ENCODE results near the gene HSPBP1.

HSPBP1 gene

DNA sequence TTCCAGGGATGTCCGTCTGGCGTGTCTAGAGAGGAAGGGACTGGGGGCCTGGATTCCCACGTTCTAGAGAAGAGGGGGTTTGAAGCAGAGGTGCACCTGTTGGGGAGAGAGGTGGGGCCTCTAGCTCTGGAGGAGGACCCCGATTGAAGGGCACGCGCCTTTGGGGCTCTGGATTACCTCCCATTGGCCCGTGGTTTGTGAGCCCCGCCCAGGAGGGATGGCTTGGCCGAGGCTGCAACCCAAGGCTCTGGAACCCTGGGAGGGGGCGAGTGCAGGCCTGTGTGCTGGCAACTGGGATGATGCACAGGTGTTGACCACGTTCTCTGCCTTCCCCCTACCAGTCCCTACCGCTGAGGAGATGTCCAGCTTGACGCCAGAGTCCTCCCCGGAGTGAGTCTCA lies 25.1 kb upstream of the HSPBP1 start:
- no peak for DNase-seq

DNA sequence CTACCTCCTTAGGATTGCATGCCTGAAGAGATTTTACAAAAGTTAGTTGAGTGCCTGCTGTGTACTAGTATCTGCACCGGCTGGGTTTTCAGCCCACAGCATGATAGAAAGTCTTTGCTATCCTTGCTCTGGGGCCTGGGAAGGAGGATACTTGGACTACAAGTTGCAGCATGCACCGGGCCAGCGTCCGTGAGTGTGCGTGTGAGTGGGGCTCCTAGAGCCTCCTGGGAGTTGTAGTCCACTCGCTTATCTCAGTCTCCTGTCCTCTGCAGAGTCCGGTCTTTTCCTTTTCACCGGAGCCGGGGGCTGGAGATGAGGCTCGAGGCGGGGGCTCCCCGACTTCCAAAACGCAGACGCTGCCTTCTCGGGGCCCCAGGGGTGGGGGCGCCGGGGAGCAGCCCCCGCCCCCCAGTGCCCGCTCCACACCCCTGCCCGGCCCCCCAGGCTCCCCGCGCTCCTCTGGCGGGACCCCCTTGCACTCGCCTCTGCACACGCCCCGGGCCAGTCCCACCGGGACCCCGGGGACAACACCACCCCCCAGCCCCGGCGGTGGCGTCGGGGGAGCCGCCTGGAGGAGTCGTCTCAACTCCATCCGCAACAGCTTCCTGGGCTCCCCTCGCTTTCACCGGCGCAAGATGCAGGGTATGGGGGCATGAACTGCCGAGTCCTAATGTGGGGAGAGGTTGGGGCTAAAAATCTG lies 24.5 kb upstream of the HSPBP1 start:
- DNase-seq = peak; percentile 32

- no peak for DNase-seq
Measured at GRCh38 chr19:55303477-55303876, 23.6 kb upstream of the HSPBP1 start.

DNA sequence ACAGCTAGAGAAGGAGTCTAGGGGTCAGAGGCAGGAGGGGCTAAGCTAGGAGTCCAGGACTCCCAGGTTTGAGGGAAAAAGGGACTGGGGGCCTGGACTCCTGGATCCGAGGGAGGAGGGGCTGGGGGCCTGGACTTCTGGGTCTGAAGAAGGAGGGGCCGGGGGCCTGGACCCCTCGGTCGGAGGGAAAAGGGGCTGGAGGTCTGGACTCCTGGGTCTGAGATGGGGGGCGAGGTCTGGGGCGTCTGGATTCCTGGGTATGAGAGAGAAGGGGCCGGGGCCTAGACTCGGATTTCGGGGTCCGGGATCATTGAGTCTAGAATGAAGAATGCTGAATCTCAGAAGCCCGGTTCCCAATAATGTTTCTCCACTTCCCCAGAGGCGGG lies 22.4 kb upstream of the HSPBP1 start:
- DNase-seq = no peak

DNA sequence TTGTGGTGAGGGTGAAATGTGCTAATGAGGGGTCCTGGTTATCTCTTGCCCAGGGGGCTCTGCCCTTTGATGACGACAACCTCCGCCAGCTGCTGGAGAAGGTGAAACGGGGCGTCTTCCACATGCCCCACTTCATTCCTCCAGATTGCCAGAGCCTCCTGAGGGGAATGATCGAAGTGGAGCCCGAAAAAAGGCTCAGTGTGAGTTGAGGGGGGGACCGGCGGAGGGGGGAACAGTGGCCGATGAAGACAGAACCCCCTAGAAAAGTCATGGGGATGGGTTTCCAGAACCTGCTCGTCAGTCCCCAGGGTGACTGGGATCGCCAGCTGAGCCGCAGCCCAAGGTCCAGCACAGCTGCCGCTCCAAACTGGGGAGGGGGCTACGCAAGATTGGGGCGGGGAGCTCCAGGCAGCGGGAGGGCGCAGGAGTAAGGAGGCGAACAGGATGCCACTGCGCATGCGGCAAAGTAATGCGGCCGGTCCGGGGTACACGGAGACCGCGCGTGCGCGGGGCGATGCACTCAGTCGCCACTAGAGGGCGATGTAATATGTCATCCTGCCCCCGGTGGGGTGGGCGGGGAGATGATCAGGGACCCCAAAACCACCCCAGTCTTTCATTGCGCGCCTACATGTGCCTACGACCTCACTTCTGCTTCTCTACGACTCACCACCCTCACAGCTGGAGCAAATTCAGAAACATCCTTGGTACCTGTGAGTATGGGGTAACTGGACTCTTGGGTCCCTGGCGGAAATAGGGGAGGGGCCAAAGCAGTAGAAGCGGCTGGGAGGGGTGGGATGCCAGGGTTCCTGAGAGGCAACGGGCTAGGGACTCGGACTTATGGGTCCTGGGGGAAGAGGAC lies 21.8 kb upstream of the HSPBP1 start:
- peak; percentile 93 for DNase-seq

DNA sequence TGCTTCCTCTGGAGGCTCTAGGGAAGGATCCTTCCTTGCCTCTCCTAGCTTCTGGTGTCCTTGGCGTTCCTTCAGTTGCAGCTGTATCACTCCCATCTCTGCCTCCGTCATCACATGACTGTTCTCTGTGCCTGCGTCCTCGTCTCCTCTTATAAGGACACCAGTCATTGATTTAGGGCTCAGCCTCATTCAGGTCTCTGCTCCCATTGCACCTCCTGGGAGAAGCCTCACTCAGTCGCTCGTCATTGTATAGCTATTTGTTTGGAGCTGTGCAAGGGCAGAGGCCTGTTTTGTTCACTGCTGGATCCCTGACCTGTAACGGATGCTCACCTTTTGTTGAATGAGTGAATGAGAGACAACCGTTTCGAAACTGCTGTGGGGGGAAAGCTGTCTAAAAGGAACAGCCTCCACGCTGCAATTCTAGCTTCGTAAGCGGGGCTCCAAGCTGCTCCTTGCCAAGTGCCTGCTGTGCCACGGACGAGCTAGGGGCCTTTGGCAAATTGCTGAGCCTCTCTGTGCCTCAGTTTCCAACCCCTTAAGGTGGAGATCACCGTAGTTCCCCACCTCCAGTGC lies 21.1 kb upstream of the HSPBP1 start:
- DNase-seq = no peak

GRCh38 chr19:55299991-55300390 lies 20.1 kb upstream of the HSPBP1 start:
- DNase-seq = no peak

DNA sequence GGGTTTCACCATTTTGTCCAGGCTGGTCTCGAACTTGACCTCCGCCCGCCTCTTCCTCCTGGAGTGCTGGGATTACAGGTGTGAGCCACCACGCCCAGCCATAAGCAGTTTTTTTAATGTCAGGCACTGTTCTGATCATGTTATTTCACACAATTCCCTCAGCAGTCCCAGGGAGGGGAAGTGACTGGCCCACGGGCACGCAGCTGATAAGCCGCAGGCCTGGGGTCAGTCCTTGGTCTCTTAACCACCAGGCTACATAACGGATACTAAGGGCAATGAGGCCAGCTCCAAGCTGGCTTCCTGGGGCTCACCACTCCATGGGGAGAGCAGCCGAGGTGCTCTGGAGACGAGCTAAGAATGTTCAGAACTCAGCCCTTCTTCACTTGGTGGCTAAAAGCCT lies 17.4 kb upstream of the HSPBP1 start:
- no peak for DNase-seq

DNA sequence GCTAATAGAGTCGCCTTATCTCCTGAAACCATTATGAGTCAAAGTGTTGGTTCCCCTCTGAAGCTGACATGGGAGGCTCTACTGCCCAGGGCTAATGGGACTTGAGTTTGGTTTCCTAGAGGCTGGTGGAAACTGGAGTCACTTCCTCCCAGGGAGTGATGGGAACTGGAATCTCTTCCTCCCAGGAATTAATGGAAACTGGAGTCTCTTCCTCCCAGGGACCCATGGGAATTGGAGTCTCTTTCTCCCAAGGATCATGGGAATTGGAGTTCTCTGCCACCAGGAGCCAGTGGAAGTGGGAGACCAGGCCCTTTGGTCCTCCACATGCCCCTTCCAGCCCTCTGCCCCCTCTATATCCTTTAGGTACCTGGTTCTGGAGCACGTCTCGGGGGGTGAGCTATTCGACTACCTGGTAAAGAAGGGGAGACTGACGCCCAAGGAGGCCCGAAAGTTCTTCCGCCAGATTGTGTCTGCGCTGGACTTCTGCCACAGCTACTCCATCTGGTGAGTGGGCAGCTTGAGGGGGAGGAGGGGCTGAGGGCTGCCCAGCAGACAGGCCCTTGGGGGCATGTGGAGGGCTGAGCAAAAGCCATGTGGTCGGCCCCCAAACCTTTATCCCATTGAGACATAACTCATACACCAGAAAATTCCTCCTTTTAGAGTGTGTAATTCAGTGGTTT lies 9.3 kb upstream of the HSPBP1 start:
- DNase-seq = no peak

GRCh38 chr19:55287361-55288079 lies 7.6 kb upstream of the HSPBP1 start:
- DNase-seq = no peak

- DNase-seq = no peak
Measured at GRCh38 chr19:55285229-55285890, 5.5 kb upstream of the HSPBP1 start.

DNA sequence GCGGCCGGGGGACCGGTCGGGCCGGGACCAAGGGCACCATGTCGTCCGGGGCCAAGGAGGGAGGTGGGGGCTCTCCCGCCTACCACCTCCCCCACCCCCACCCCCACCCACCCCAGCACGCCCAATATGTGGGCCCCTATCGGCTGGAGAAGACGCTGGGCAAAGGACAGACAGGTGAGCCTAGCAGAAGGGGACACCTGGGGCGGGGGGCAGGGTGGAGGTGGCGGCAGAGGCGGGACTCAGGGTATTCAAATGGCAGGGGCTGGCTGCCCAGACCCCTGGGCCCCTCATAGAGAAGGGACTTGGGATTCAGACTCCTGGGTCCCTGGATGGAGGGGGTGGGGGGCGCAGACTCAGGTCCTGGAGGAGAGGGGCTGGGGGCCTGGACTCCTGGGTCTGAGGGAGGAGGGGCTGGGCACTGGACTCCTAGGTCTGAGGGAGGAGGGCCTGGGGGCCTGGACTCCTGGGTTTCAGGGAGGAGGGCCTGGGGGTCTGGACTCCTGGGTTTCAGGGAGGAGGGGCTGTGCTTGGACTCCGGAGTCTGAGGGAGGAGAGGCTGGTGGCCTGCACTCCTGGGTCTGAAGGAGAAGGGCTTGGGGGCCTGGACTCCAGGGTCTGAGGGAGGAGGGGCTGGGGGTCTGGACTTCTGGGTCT lies 4.6 kb upstream of the HSPBP1 start:
- no peak for DNase-seq

- peak; percentile 67 for DNase-seq
Measured at GRCh38 chr19:55283548-55284377, 3.9 kb upstream of the HSPBP1 start, which contains the start of gene BRSK1. BRSK1 (plus strand) TSS chr19:55283997; CDS start chr19:55284443, 446 bp downstream.

GRCh38 chr19:55279340-55279739 lies 570 bp downstream of the HSPBP1 start:
- DNase-seq = no peak

- DNase-seq = no peak
Measured at GRCh38 chr19:55278391-55279135, 1.3 kb downstream of the HSPBP1 start.

DNA sequence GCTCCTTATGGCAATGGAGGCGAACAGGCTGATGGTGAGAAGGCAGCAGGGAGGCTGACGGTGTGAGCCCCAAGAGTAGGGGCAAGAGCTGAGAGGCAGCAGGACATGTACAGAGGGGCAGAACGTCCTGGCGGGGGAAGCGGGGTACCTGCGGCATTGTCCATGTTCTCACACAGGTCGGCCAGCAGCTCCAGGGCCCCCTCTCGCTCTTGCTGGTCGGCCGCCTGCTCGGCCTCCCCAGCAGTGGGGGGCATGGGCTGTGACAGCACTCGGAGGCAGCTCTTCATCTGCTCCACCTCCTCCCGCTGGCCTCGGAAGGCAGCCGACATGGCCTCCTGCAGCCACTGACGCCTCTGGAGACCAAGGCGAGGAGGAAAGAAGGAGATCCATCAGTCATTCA lies 2.4 kb downstream of the HSPBP1 start:
- DNase-seq = no peak

DNA sequence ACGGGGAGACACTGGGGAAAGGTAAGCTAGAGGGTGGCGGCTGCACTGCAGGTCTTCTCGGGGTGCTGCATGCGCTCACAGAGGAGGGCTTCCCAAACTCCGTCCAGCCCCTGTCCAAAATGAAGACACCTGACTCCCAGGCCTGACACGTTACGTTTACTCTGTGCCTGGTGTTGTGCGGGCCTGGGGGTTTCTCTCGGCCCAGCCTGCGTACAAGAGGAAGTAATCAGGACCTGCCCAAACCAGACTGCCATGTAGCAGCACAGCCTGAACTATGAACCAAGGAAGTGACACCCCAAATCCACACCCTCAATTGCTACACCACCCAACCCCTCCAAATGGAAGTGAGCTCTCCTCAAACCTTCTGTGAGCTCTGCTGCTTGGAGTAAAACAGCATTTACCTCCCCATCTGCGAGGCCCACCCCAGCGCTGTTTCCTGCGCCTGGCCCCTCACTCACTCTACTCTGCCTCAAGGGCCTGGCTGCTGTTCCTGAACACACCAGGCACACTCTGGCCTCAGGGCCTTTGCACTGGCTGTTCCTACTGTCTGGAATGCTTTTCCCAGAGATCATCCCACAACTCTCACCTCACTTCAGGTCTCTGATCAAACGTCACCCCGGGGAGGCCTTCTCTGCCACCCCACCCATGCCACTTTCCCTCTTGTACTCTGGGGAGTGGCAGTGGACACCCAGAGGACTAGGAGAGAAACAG lies 3.0 kb downstream of the HSPBP1 start:
- DNase-seq = peak; percentile 32

DNA sequence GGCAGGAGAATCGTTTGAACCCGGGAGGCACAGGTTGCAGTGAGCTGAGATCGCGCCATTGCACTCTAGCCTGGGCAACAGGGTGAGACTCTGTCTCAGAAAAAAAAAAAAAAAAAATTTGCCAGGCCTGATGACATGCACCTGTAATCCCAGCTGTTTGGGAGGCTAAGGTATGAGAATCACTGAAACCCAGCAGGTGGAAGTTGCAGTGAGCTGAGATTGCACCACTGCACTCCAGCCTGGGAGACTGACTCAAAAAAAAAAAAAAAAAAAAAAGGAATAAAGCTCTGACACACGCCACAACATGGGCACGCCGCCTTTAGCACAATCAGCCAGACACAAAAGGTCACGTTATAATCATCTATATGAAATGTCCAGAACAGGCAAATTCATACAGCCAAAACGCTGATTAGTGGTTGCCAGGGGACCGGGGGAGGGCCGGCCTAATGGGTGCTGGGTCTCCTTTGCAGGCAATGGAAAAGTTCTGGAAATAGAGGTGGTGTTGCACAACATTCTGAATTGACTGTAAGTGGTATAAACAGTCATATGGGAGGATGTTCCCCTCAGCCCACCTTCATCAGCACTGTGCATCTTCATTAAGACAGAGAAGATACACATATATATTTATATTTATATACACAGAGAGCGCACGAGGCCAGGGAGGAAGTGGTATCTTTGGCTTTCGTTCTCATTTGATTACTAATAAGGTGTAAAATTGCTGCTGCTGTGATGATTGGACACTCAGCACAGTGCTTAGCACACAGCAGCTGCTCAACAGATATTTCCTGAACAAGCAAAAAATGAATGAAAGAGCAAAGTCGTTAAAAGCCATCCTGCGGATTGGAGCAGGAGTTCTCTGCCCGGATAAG lies 3.8 kb downstream of the HSPBP1 start:
- DNase-seq = peak; percentile 48
